ENCODE measurements around the gene RFXAP.

DNA sequence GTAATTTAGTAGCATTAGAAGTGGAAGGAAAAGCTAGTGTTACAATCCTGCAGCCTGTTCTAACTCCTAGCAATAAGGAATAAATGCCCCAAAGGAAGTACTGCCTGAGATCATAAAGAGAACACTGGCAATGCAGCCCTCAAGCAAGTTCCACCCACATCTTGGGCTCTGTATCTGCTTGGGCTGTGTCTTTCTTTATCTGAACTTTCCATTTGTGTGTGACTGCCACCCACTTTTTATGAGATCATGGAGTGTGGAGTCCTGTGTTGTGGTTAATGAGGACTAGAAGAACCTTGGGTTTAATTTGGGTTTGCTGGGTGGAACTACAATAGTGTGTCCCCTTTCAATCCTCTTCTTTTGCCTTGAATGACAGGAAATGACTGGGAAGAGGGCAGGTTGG is 38.2 kb downstream of the RFXAP start:
- TF ChIP-seq EZH2 (IDR thresholded peaks at IDR 0.05; ENCODE audit: insufficient read depth, poor library complexity, severe bottlenecking), result no peak
- no peak for TF ChIP-seq EZH2phosphoT487 (IDR thresholded peaks at IDR 0.05; ENCODE audit: insufficient read depth, low read depth)

Data from GM23248 (cell line).